Tibial artery (tissue), 4 donors: ENCODE measurements around the gene FGD5.

Experiments used
- DNase-seq, 2 donors: peaks; one replicate each; pipeline ENCODE4 v3.0.0-alpha.2; 2019
- H3K27ac ChIP-seq, 2 donors: fragments of 200-600 bp; sonication (generic) in 1 of 2; 1 replicate in 1 of 2; 2 replicates in 1 of 2; pipeline ENCODE4 v1.5.1; 2018 to 2019; ENCODE audit warnings: mild to moderate bottlenecking in 1 of 2
- H3K27me3 ChIP-seq, 2 donors: fragments of 200-600 bp; sonication (generic) in 1 of 2; one replicate each; pipeline versions ENCODE4 v1.5.1 to v1.6.0; 2016 to 2019
- H3K36me3 ChIP-seq, 3 donors: fragments of 200-600 bp; sonication (generic) in 2 of 3; one replicate each; pipeline ENCODE4 v1.5.1; 2016 to 2019; ENCODE audit warnings: mild to moderate bottlenecking in 2 of 3
- H3K4me1 ChIP-seq, 4 donors: fragments of 200-600 bp; sonication (generic) in 2 of 4; 1 replicate in 3 of 4; 2 replicates in 1 of 4; pipeline ENCODE4 v1.5.1; 2016 to 2019
- H3K4me3 ChIP-seq, 2 donors: fragments of 200-600 bp; sonication (generic) in 1 of 2; 1 replicate in 1 of 2; 2 replicates in 1 of 2; pipeline ENCODE4 v1.5.1; 2018 to 2019; ENCODE audit warnings: mild to moderate bottlenecking in 2 of 2
- H3K9me3 ChIP-seq, 3 donors: fragments of 200-600 bp; sonication (generic) in 1 of 3; one replicate each; pipeline ENCODE4 v1.5.1; 2016 to 2019
- intact Hi-C: fragments of 100-400 bp; cut with DNase I; formaldehyde crosslinking; loops from one replicate; pipeline ENCODE4 v1.15.0; 2023; ENCODE audit warnings: low total_unique reads
- TF ChIP-seq, protein P1 (sequence below), 2 experiments: fragments of 200-600 bp in 1 of 2; fragments of 450-650 bp in 1 of 2; IDR thresholded peaks; one replicate each; pipeline ENCODE4 v1.5.1; 2017 to 2019; ENCODE audit warnings: antibody characterized with exemption in 2 of 2, mild to moderate bottlenecking in 1 of 2, moderate library complexity in 1 of 2

Gene FGD5, protein sequence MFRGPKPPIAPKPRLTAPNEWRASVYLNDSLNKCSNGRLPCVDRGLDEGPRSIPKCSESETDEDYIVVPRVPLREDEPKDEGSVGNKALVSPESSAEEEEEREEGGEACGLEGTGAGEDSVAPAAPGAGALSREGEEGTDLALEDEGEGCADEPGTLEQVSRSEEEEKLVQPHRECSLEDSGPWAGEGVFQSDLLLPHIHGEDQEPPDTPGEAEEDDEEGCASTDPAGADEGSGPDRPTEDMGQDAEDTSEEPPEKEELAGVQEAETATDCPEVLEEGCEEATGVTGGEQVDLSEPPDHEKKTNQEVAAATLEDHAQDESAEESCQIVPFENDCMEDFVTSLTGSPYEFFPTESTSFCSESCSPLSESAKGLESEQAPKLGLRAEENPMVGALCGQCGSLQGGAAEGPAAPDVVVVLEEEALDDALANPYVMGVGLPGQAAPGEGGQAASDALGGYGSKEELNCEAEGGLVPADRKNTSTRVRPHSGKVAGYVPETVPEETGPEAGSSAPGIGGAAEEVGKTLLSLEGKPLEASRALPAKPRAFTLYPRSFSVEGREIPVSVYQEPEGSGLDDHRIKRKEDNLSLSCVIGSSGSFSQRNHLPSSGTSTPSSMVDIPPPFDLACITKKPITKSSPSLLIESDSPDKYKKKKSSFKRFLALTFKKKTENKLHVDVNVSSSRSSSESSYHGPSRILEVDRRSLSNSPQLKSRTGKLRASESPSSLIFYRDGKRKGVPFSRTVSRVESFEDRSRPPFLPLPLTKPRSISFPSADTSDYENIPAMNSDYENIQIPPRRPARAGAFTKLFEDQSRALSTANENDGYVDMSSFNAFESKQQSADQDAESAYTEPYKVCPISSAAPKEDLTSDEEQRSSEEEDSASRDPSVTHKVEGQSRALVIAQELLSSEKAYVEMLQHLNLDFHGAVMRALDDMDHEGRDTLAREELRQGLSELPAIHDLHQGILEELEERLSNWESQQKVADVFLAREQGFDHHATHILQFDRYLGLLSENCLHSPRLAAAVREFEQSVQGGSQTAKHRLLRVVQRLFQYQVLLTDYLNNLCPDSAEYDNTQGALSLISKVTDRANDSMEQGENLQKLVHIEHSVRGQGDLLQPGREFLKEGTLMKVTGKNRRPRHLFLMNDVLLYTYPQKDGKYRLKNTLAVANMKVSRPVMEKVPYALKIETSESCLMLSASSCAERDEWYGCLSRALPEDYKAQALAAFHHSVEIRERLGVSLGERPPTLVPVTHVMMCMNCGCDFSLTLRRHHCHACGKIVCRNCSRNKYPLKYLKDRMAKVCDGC (N-terminal part only)

GRCh38 chr3:14818804-14819500 is at the start of gene FGD5:
Gene FGD5 (plus strand): TSS chr3:14818962. CDS start chr3:14819072, 110 bp downstream.
- no peaks in the 10 kb centered on the region for H3K4me1 ChIP-seq
- intact Hi-C loops: no loop called here
- H3K27me3 ChIP-seq: no peaks in the 10 kb centered on the region
- H3K4me3 ChIP-seq: no peak within 1 kb of the TSS
- H3K27ac ChIP-seq: no peak within 1 kb of the TSS
- no peaks in the 10 kb centered on the region for H3K9me3 ChIP-seq
- DNase-seq: no peak
- TF ChIP-seq, protein P1, sequence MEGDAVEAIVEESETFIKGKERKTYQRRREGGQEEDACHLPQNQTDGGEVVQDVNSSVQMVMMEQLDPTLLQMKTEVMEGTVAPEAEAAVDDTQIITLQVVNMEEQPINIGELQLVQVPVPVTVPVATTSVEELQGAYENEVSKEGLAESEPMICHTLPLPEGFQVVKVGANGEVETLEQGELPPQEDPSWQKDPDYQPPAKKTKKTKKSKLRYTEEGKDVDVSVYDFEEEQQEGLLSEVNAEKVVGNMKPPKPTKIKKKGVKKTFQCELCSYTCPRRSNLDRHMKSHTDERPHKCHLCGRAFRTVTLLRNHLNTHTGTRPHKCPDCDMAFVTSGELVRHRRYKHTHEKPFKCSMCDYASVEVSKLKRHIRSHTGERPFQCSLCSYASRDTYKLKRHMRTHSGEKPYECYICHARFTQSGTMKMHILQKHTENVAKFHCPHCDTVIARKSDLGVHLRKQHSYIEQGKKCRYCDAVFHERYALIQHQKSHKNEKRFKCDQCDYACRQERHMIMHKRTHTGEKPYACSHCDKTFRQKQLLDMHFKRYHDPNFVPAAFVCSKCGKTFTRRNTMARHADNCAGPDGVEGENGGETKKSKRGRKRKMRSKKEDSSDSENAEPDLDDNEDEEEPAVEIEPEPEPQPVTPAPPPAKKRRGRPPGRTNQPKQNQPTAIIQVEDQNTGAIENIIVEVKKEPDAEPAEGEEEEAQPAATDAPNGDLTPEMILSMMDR (IDR thresholded peaks at IDR 0.05): no peak
- peaks cover 0 to 24% (median 14%) of the 10 kb centered on the region in 3 donors for H3K36me3 ChIP-seq

DNA sequence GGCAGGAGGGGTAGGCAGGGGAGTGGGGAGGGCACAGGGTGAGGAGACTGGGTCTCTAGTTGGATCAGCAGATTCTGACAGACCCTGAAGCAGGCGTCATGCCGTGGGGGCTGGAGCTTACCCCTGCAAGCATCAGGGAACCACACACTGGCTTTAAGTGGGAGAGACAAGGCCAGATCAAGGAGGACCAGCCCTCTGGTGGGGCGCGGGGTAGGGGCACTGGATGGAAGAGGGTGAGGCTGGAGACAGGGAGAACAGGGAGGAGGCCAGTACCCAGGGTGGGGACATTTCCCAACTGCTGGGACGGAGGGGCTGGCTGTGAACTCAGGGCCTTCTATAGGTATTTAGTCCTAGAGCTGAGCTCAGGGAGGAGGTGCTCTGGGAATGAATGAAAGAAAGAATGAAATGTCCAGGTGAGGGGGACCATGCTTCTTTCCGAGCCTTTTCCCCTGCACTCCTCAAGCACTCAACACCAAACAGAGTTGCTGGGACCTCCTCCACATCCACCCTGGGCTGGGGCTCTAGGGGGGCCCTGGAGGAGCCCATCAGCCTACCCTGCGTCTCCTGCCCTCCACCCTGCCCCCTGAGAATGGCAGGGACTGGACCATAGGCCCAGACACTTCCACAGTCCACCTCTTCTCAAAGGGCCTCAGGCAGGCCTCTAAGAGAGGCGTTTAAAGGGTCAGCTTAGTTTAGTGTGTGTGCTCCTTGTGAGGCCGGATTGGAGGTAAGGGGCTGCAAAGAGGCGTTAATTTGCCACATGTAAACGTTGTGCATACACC is 49.0 kb upstream of the FGD5 start:
- no peaks in the 10 kb centered on the region for H3K4me1 ChIP-seq
- no peak overlapping the region for H3K27ac ChIP-seq
- no peaks in the 10 kb centered on the region for H3K9me3 ChIP-seq
- H3K36me3 ChIP-seq: no peaks in the 10 kb centered on the region
- no peak overlapping the region for H3K4me3 ChIP-seq
- intact Hi-C loops: no loop called here
- TF ChIP-seq, protein P1 (IDR thresholded peaks at IDR 0.05): no peak
- no peak for DNase-seq
- H3K27me3 ChIP-seq: no peaks in the 10 kb centered on the region

GRCh38 chr3:14770591-14770990 is 48.2 kb upstream of the FGD5 start:
- no peak overlapping the region for H3K27ac ChIP-seq
- TF ChIP-seq, protein P1 (IDR thresholded peaks at IDR 0.05): no peak
- H3K36me3 ChIP-seq: no peaks in the 10 kb centered on the region
- no peaks in the 10 kb centered on the region for H3K4me1 ChIP-seq
- no peak overlapping the region for H3K4me3 ChIP-seq
- intact Hi-C loops: no loop called here
- no peak for DNase-seq
- no peaks in the 10 kb centered on the region for H3K9me3 ChIP-seq
- no peaks in the 10 kb centered on the region for H3K27me3 ChIP-seq

DNA sequence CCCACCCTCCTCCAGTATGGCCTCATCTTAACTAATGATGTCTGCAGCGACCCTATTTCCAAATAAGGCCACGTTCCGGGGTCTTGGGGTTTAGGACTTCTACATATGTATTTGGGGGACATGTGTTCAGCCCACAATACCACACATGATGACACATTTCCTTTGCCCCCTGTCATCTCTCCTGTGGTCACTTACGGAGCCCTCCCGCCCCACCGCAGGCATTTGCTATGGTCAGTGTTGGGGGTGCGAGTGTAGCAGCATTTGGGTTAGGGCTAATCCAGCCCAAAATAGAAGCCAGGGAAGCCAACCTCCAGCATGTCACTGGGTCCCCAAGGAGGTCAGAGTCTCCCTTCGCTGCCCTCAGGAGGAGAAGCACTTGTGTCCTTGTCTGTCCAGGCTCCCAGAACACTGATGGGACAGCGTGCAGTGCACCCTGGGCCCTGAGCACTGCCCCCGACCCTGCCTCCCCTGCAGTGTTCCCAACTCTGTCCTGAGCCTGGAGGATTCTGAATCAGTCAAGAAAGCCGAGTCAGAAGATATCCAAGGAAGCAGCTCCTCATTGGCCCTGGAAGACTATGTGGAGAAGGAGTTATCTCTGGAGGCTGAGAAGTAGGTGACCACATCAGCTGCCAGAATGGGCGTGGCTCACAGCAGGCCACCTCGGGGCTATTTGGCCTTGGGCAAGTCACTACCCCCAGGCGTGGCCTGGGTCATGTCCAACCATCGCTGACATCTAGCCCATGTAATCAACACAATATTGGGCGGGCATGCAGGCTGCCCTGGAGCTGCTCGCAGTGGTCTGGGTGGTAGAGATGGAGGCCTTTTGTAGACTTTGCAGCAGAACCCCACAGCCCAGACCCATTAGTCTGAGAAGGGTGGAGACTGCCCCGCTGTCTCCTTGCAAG is 46.9 kb upstream of the FGD5 start:
- TF ChIP-seq, protein P1 (IDR thresholded peaks at IDR 0.05): no peak
- Histone ChIP-seq H3K4me1 (no peaks in the 10 kb centered on the region), H3K9me3 (no peaks in the 10 kb centered on the region), H3K27ac (no peak overlapping the region), H3K27me3 (no peaks in the 10 kb centered on the region), H3K4me3 (no peak overlapping the region), H3K36me3 (no peaks in the 10 kb centered on the region)
- DNase-seq: peak in 1 of 2 donors; percentile 48
- intact Hi-C loops: no loop called here
